PC-3 (cell line): ENCODE results near the gene SDK2. TPM values are rescaled to one million over a fixed set of nuclear protein-coding genes. Genes with fewer than 3 reads are reported as not detected.

Experiments
- ATAC-seq: fragments of 200-7000 bp; cut with Tn5 transposase; 2 replicates; pipeline ENCODE4 v1.9.1; 2020; ENCODE audit warnings: mild to moderate bottlenecking, moderate library complexity
- BruUV-seq: library from RNA; stranded (reverse); fragments of 400-500 nt; replicated peaks from 2 replicates; lab custom pipeline; 2021; lab: Mats Ljungman, UMichigan
- CTCF ChIA-PET: fragments of 300-600 bp; sonication (Branson Sonifier 250); formaldehyde crosslinking; loops from one replicate; lab custom pipeline; 2022; ENCODE audit warnings: antibody characterized with exemption; lab: Charles Lee
- POLR2A ChIA-PET: fragments of 300-600 bp; sonication (Branson Sonifier 250); formaldehyde crosslinking; loops from one replicate; lab custom pipeline; 2022; ENCODE audit warnings: antibody characterized with exemption; ENCODE audit not compliant: unreplicated experiment; lab: Charles Lee
- DNase-seq: peaks from one replicate; pipeline ENCODE4 v3.0.0-alpha.2; 2015
- H2AFZ ChIP-seq: fragments of 300-600 bp; sonication (generic); 2 replicates; pipeline ENCODE4 v1.6.0; 2016; ENCODE audit warnings: antibody characterized with exemption, low read length
- H3F3A ChIP-seq: fragments of 300-600 bp; sonication (generic); one replicate; pipeline ENCODE4 v1.6.0; 2017; ENCODE audit warnings: antibody characterized with exemption, low read length, control low read depth, mild to moderate bottlenecking; ENCODE audit not compliant: unreplicated experiment
- H3K27ac ChIP-seq: fragments of 300-600 bp; sonication (generic); 2 replicates; pipeline ENCODE4 v1.5.1; 2016; ENCODE audit warnings: mild to moderate bottlenecking, low read length
- H3K27me3 ChIP-seq: fragments of 300-600 bp; sonication (generic); 2 replicates; pipeline ENCODE4 v1.6.1; 2016; ENCODE audit warnings: low read length, mixed read lengths
- H3K36me3 ChIP-seq: fragments of 300-600 bp; sonication (generic); 2 replicates; pipeline ENCODE4 v1.6.1; 2016; ENCODE audit warnings: low read depth, mixed run types, low read length, mixed read lengths
- H3K4me1 ChIP-seq: fragments of 300-600 bp; sonication (generic); 2 replicates; pipeline ENCODE4 v1.5.1; 2016; ENCODE audit warnings: low read length; ENCODE audit not compliant: insufficient read depth
- H3K4me2 ChIP-seq: fragments of 300-600 bp; sonication (generic); 2 replicates; pipeline ENCODE4 v1.6.0; 2016; ENCODE audit warnings: low read length
- H3K4me3 ChIP-seq: fragments of 300-600 bp; sonication (generic); 2 replicates; pipeline ENCODE4 v1.5.1; 2016; ENCODE audit warnings: mild to moderate bottlenecking, low read length, mixed read lengths
- H3K79me2 ChIP-seq: fragments of 300-600 bp; sonication (generic); 2 replicates; pipeline ENCODE4 v1.6.1; 2017; ENCODE audit warnings: low read length, mixed read lengths
- H3K9ac ChIP-seq: fragments of 300-600 bp; sonication (generic); 2 replicates; pipeline ENCODE4 v1.6.0; 2016; ENCODE audit warnings: mild to moderate bottlenecking, low read length
- H3K9me2 ChIP-seq: fragments of 300-600 bp; sonication (generic); replicated peaks from 2 replicates; pipeline ENCODE4 v1.6.1; 2016; ENCODE audit warnings: mixed run types, low read length, mixed read lengths
- H3K9me3 ChIP-seq: fragments of 300-600 bp; sonication (generic); 2 replicates; pipeline ENCODE4 v1.6.1; 2016; ENCODE audit warnings: low read length, mixed read lengths
- H4K20me1 ChIP-seq: fragments of 300-600 bp; sonication (generic); 2 replicates; pipeline ENCODE4 v1.6.1; 2016; ENCODE audit warnings: low read length, mixed read lengths
- EZH2 ChIP-seq: fragments of 300-600 bp; sonication (generic); IDR thresholded peaks from one replicate; pipeline ENCODE4 v1.6.1; 2017; ENCODE audit warnings: antibody characterized with exemption, mild to moderate bottlenecking, low read length; ENCODE audit not compliant: unreplicated experiment
- EZH2phosphoT487 ChIP-seq: fragments of 300-600 bp; sonication (generic); IDR thresholded peaks from 2 replicates; pipeline ENCODE4 v1.6.1; 2018; ENCODE audit warnings: mild to moderate bottlenecking, antibody characterized with exemption, low read length, borderline replicate concordance
- intact Hi-C: fragments of 100-400 bp; cut with micrococcal nuclease; formaldehyde crosslinking; loops from 2 replicates; pipeline ENCODE4 v1.9.0; 2023
- total RNA-seq: library from RNA; depleted of rRNA; stranded (reverse); fragments of >200 nt; gene quantifications from 2 replicates; pipeline ENCODE4 v1.2.3, GENCODE V29; 2014
- TF ChIP-seq, protein P1 (sequence below): fragments of 300-600 bp; sonication (generic); conservative IDR thresholded peaks from 2 replicates; pipeline ENCODE4 v1.5.1; 2017; ENCODE audit warnings: antibody characterized with exemption, low read depth, mild to moderate bottlenecking, low read length

Gene SDK2
- total RNA-seq, 1 experiment from 2014 or later = 0.07 TPM

- no TSS peak for BruUV-seq
- H3K4me2 ChIP-seq = no peak overlapping the region
- no peaks in the 10 kb centered on the region for H3K9me2 ChIP-seq
- H3K36me3 ChIP-seq = no peaks in the 10 kb centered on the region
- H2AFZ ChIP-seq = no peak overlapping the region
- no peak overlapping the region for H3K4me3 ChIP-seq
- H3K4me1 ChIP-seq = no peaks in the 10 kb centered on the region
- intact Hi-C loops = no loop called here
- no peak overlapping the region for H3K27ac ChIP-seq
- peaks cover 80% of the 10 kb centered on the region for H3K27me3 ChIP-seq
- CTCF ChIA-PET = no interaction called here
- H3K9ac ChIP-seq = no peak overlapping the region
- H4K20me1 ChIP-seq = no peaks in the 10 kb centered on the region
- DNase-seq (no peak), ATAC-seq (no peak)
- POLR2A ChIA-PET = interaction anchor here (0.5 kb wide), 1 partner anchor 1399 kb away, joined by 5 read pairs; the partner anchor contains the start of genes ATP5PD and KCTD2
- H3F3A ChIP-seq = no peaks in the 10 kb centered on the region
- TF ChIP-seq EZH2phosphoT487 (no peak), EZH2 (no peak)
- TF ChIP-seq, protein P1, sequence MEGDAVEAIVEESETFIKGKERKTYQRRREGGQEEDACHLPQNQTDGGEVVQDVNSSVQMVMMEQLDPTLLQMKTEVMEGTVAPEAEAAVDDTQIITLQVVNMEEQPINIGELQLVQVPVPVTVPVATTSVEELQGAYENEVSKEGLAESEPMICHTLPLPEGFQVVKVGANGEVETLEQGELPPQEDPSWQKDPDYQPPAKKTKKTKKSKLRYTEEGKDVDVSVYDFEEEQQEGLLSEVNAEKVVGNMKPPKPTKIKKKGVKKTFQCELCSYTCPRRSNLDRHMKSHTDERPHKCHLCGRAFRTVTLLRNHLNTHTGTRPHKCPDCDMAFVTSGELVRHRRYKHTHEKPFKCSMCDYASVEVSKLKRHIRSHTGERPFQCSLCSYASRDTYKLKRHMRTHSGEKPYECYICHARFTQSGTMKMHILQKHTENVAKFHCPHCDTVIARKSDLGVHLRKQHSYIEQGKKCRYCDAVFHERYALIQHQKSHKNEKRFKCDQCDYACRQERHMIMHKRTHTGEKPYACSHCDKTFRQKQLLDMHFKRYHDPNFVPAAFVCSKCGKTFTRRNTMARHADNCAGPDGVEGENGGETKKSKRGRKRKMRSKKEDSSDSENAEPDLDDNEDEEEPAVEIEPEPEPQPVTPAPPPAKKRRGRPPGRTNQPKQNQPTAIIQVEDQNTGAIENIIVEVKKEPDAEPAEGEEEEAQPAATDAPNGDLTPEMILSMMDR = no peak
- no peaks in the 10 kb centered on the region for H3K9me3 ChIP-seq
- H3K79me2 ChIP-seq = no peaks in the 10 kb centered on the region
Observed at GRCh38 chr17:73647772-73648542, 3.7 kb upstream of the SDK2 start.

DNA sequence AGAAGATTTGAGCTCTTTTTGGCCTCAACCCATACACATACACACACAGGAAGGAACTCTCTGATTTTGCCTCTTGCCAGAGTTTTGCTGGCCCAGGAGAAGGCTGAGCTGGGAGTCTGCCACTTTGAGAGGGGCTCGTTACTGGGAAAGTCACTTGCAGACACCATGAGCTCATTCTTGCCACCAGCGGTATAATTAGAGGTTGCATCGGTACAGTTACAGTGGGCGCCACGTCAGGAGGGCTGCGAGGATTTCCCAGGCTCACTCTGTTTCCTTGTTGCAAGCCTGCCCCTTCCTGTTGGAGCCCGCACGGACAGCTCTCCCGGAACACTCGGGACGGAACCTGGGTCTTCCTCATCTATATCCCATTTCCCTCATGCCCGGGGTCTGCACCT, 3.1 kb upstream of the SDK2 start:
- H3K27ac ChIP-seq = no peak overlapping the region
- ChIA-PET CTCF (no interaction called here), POLR2A (no interaction called here)
- no peak for DNase-seq
- H3F3A ChIP-seq = no peaks in the 10 kb centered on the region
- no peak overlapping the region for H3K9ac ChIP-seq
- no peaks in the 10 kb centered on the region for H3K9me2 ChIP-seq
- H3K4me3 ChIP-seq = no peak overlapping the region
- BruUV-seq = no TSS peak
- ATAC-seq = no peak
- H3K27me3 ChIP-seq = peaks cover 87% of the 10 kb centered on the region
- H4K20me1 ChIP-seq = no peaks in the 10 kb centered on the region
- no peak overlapping the region for H3K4me2 ChIP-seq
- TF ChIP-seq EZH2 = no peak
- TF ChIP-seq, protein P1 = no peak
- TF ChIP-seq EZH2phosphoT487 = no peak
- no peaks in the 10 kb centered on the region for H3K79me2 ChIP-seq
- intact Hi-C loops = no loop called here
- no peak overlapping the region for H2AFZ ChIP-seq
- no peaks in the 10 kb centered on the region for H3K4me1 ChIP-seq
- H3K36me3 ChIP-seq = no peaks in the 10 kb centered on the region
- no peaks in the 10 kb centered on the region for H3K9me3 ChIP-seq
